CD8-positive, alpha-beta memory T cell (primary cell): ENCODE results near the gene STXBP5. TPM values are rescaled to one million over a fixed set of nuclear protein-coding genes. Genes with fewer than 3 reads are reported as not detected.

Source experiments
- CTCF ChIA-PET: fragments of 350-600 bp; sonication (Branson Sonifier 250); formaldehyde crosslinking; loops from one replicate; lab custom pipeline; 2021; ENCODE audit warnings: antibody characterized with exemption; lab: Charles Lee
- POLR2A ChIA-PET: fragments of 350-600 bp; sonication (Branson Sonifier 250); formaldehyde crosslinking; loops from one replicate; lab custom pipeline; 2021; ENCODE audit warnings: antibody characterized with exemption; lab: Charles Lee
- DNase-seq, 5 donors: peaks; one replicate each; pipeline versions ENCODE4 v3.0.0 to v3.0.0-alpha.2; 2020 to 2022; ENCODE audit warnings: mixed read lengths in 1 of 5
- H3K27ac ChIP-seq: one replicate; pipeline ENCODE4 v1.7.0; 2013; ENCODE audit warnings: low read depth, mild to moderate bottlenecking, low read length, moderate library complexity
- H3K27me3 ChIP-seq: 2 replicates; pipeline ENCODE4 v1.7.0; 2013; ENCODE audit warnings: low read length, mild to moderate bottlenecking; ENCODE audit not compliant: insufficient read depth, poor library complexity, severe bottlenecking
- H3K36me3 ChIP-seq: 2 replicates; pipeline ENCODE4 v1.7.0; 2013; ENCODE audit warnings: mild to moderate bottlenecking, low read length, moderate library complexity; ENCODE audit not compliant: insufficient read depth
- H3K4me1 ChIP-seq: 2 replicates; pipeline ENCODE4 v1.7.0; 2013; ENCODE audit warnings: mild to moderate bottlenecking, low read length, moderate library complexity; ENCODE audit not compliant: insufficient read depth
- H3K4me3 ChIP-seq: 2 replicates; pipeline ENCODE4 v1.7.0; 2013; ENCODE audit warnings: mild to moderate bottlenecking, low read length
- H3K9me3 ChIP-seq: 2 replicates; pipeline ENCODE4 v1.7.0; 2013; ENCODE audit warnings: mild to moderate bottlenecking, low read length
- H3K27ac Mint-ChIP-seq, 8 donors: one replicate each; pipeline ENCODE4 v1.8.0; 2020 to 2021; ENCODE audit warnings: mixed read lengths in 8 of 8, mild to moderate bottlenecking in 6 of 8, inconsistent platforms in 3 of 8, moderate library complexity in 3 of 8
- H3K27me3 Mint-ChIP-seq, 2 donors: one replicate each; pipeline ENCODE4 v1.8.0; 2020 to 2021; ENCODE audit warnings: mixed read lengths in 2 of 2, mild to moderate bottlenecking in 1 of 2, moderate library complexity in 1 of 2
- H3K36me3 Mint-ChIP-seq, 3 donors: one replicate each; pipeline ENCODE4 v1.8.0; 2020 to 2021; ENCODE audit warnings: mixed read lengths in 3 of 3, inconsistent platforms in 1 of 3, mild to moderate bottlenecking in 1 of 3
- H3K4me1 Mint-ChIP-seq, 3 donors: one replicate each; pipeline ENCODE4 v1.8.0; 2020 to 2021; ENCODE audit warnings: mixed read lengths in 3 of 3, inconsistent platforms in 1 of 3, mild to moderate bottlenecking in 1 of 3
- H3K4me3 Mint-ChIP-seq, 7 donors: one replicate each; pipeline ENCODE4 v1.8.0; 2020 to 2021; ENCODE audit warnings: mixed read lengths in 7 of 7, mild to moderate bottlenecking in 6 of 7, moderate library complexity in 4 of 7, inconsistent platforms in 2 of 7
- H3K9me3 Mint-ChIP-seq, 5 donors: one replicate each; pipeline ENCODE4 v1.8.0; 2020 to 2022; ENCODE audit warnings: mixed read lengths in 5 of 5, mild to moderate bottlenecking in 3 of 5, moderate library complexity in 2 of 5, inconsistent platforms in 1 of 5
- polyA plus RNA-seq: library from polyadenylated mRNA; unstranded; fragments of 300-500 nt; fragmentation: Illumina TruSeq; gene quantifications from one replicate; pipeline ENCODE4 v1.2.3, GENCODE V29; 2021
- total RNA-seq, 2 experiments: library from RNA; stranded (reverse); gene quantifications; one replicate each; pipeline ENCODE4 v1.2.3, GENCODE V29; 2021

Gene STXBP5
- total and polyA plus RNA-seq, 3 experiments from 2014 or later, result 8.7 to 32.2 (median 31.1) TPM

GRCh38 chr6:147214248-147215227 lies 10.3 kb downstream of the STXBP5 start:
- no peaks in the 10 kb centered on the region for H3K36me3 ChIP-seq
- no peak overlapping the region for H3K27ac Mint-ChIP-seq
- no peaks in the 10 kb centered on the region for H3K9me3 Mint-ChIP-seq
- ChIA-PET CTCF (no interaction called here), POLR2A (no interaction called here)
- DNase-seq, result no peak
- no peaks in the 10 kb centered on the region for H3K27me3 Mint-ChIP-seq
- H3K9me3 ChIP-seq, result no peaks in the 10 kb centered on the region
- H3K4me1 Mint-ChIP-seq, result peaks cover 36 to 57% (median 37%) of the 10 kb centered on the region in 3 donors
- no peaks in the 10 kb centered on the region for H3K27me3 ChIP-seq
- H3K27ac ChIP-seq, result no peak overlapping the region
- no peak overlapping the region for H3K4me3 Mint-ChIP-seq
- no peak overlapping the region for H3K4me3 ChIP-seq
- peaks cover 0 to 20% (median 8%) of the 10 kb centered on the region in 3 donors for H3K36me3 Mint-ChIP-seq
- H3K4me1 ChIP-seq, result no peaks in the 10 kb centered on the region

- H3K9me3 ChIP-seq, result no peaks in the 10 kb centered on the region
Measured at GRCh38 chr6:147216915-147217314, 12.7 kb downstream of the STXBP5 start.

GRCh38 chr6:147217840-147218404 lies 13.7 kb downstream of the STXBP5 start:
- no peak for DNase-seq
- Histone ChIP-seq H3K4me1 (peaks cover 8% of the 10 kb centered on the region), H3K27ac (no peak overlapping the region), H3K4me3 (no peak overlapping the region), H3K36me3 (no peaks in the 10 kb centered on the region), H3K9me3 (no peaks in the 10 kb centered on the region), H3K27me3 (no peaks in the 10 kb centered on the region)
- ChIA-PET CTCF (no interaction called here), POLR2A (no interaction called here)
- peaks cover 50 to 70% (median 51%) of the 10 kb centered on the region in 3 donors for H3K4me1 Mint-ChIP-seq
- H3K27ac Mint-ChIP-seq, result no peak overlapping the region
- no peak overlapping the region for H3K4me3 Mint-ChIP-seq
- no peaks in the 10 kb centered on the region for H3K9me3 Mint-ChIP-seq
- no peaks in the 10 kb centered on the region for H3K27me3 Mint-ChIP-seq
- H3K36me3 Mint-ChIP-seq, result peaks cover 0 to 27% (median 14%) of the 10 kb centered on the region in 3 donors

More at GRCh38 chr6:147216915-147217314, 12.7 kb downstream of the STXBP5 start:
- Histone ChIP-seq H3K4me1 (peaks cover 3% of the 10 kb centered on the region), H3K36me3 (no peaks in the 10 kb centered on the region), H3K27ac (no peak overlapping the region), H3K4me3 (no peak overlapping the region), H3K27me3 (no peaks in the 10 kb centered on the region)
- ChIA-PET CTCF (no interaction called here), POLR2A (no interaction called here)
- no peaks in the 10 kb centered on the region for H3K9me3 Mint-ChIP-seq
- peaks cover 0 to 29% (median 14%) of the 10 kb centered on the region in 3 donors for H3K36me3 Mint-ChIP-seq
- H3K27me3 Mint-ChIP-seq, result no peaks in the 10 kb centered on the region
- no peak for DNase-seq
- peaks cover 47 to 69% (median 49%) of the 10 kb centered on the region in 3 donors for H3K4me1 Mint-ChIP-seq
- no peak overlapping the region for H3K27ac Mint-ChIP-seq
- H3K4me3 Mint-ChIP-seq, result no peak overlapping the region

GRCh38 chr6:147218797-147219196 lies 14.6 kb downstream of the STXBP5 start:
- no peak for DNase-seq
- no peaks in the 10 kb centered on the region for H3K9me3 Mint-ChIP-seq
- H3K4me1 Mint-ChIP-seq, result peaks cover 53 to 70% (median 54%) of the 10 kb centered on the region in 3 donors
- H3K4me3 Mint-ChIP-seq, result no peak overlapping the region
- H3K9me3 ChIP-seq, result no peaks in the 10 kb centered on the region
- peaks cover 0 to 33% (median 17%) of the 10 kb centered on the region in 3 donors for H3K36me3 Mint-ChIP-seq
- H3K27me3 ChIP-seq, result no peaks in the 10 kb centered on the region
- H3K27me3 Mint-ChIP-seq, result no peaks in the 10 kb centered on the region
- ChIA-PET POLR2A (no interaction called here), CTCF (no interaction called here)
- H3K27ac ChIP-seq, result no peak overlapping the region
- peaks cover 8% of the 10 kb centered on the region for H3K4me1 ChIP-seq
- H3K27ac Mint-ChIP-seq, result no peak overlapping the region
- H3K4me3 ChIP-seq, result no peak overlapping the region
- H3K36me3 ChIP-seq, result peaks cover 2% of the 10 kb centered on the region

GRCh38 chr6:147219463-147219862 lies 15.2 kb downstream of the STXBP5 start:
- H3K4me3 Mint-ChIP-seq, result no peak overlapping the region
- peaks cover 4% of the 10 kb centered on the region for H3K36me3 ChIP-seq
- H3K4me3 ChIP-seq, result no peak overlapping the region
- H3K27me3 ChIP-seq, result no peaks in the 10 kb centered on the region
- H3K4me1 ChIP-seq, result peaks cover 8% of the 10 kb centered on the region
- H3K27ac Mint-ChIP-seq, result no peak overlapping the region
- no peak overlapping the region for H3K27ac ChIP-seq
- no peaks in the 10 kb centered on the region for H3K9me3 Mint-ChIP-seq
- no peaks in the 10 kb centered on the region for H3K9me3 ChIP-seq
- POLR2A ChIA-PET, result no interaction called here
- CTCF ChIA-PET, result no interaction called here
- no peak for DNase-seq
- H3K4me1 Mint-ChIP-seq, result peaks cover 48 to 68% (median 54%) of the 10 kb centered on the region in 3 donors
- H3K27me3 Mint-ChIP-seq, result no peaks in the 10 kb centered on the region
- peaks cover 0 to 36% (median 17%) of the 10 kb centered on the region in 3 donors for H3K36me3 Mint-ChIP-seq

- Mint-ChIP-seq H3K9me3 (no peaks in the 10 kb centered on the region), H3K4me1 (peaks cover 51 to 67% (median 54%) of the 10 kb centered on the region in 3 donors), H3K27ac (peak overlapping the region in 1 of 8 donors; percentile 30), H3K4me3 (no peak overlapping the region), H3K36me3 (peaks cover 0 to 35% (median 17%) of the 10 kb centered on the region in 3 donors), H3K27me3 (no peaks in the 10 kb centered on the region)
- DNase-seq, result no peak
- Histone ChIP-seq H3K9me3 (no peaks in the 10 kb centered on the region), H3K4me3 (no peak overlapping the region), H3K27ac (no peak overlapping the region), H3K4me1 (peaks cover 8% of the 10 kb centered on the region), H3K36me3 (peaks cover 4% of the 10 kb centered on the region), H3K27me3 (no peaks in the 10 kb centered on the region)
- ChIA-PET POLR2A (no interaction called here), CTCF (no interaction called here)
Measured at GRCh38 chr6:147220345-147220744, 16.1 kb downstream of the STXBP5 start.

- ChIA-PET CTCF (interaction anchor here (0.9 kb wide), 1 partner anchor 65 kb away, joined by 3 read pairs; no protein-coding TSS in a partner anchor), POLR2A (no interaction called here)
Measured at GRCh38 chr6:147221739-147222138, 17.5 kb downstream of the STXBP5 start.

More at GRCh38 chr6:147221739-147222138, 17.5 kb downstream of the STXBP5 start:
- Mint-ChIP-seq H3K36me3 (peaks cover 0 to 40% (median 17%) of the 10 kb centered on the region in 3 donors), H3K4me3 (no peak overlapping the region), H3K9me3 (no peaks in the 10 kb centered on the region), H3K27me3 (no peaks in the 10 kb centered on the region), H3K27ac (peak overlapping the region in 4 of 8 donors; percentile 8 to 35 (median 12)), H3K4me1 (peaks cover 52 to 72% (median 55%) of the 10 kb centered on the region in 3 donors)
- Histone ChIP-seq H3K36me3 (peaks cover 4% of the 10 kb centered on the region), H3K9me3 (no peaks in the 10 kb centered on the region), H3K27me3 (no peaks in the 10 kb centered on the region), H3K4me3 (no peak overlapping the region), H3K27ac (peak overlapping the region; percentile 26), H3K4me1 (peaks cover 8% of the 10 kb centered on the region)
- DNase-seq, result no peak
